PC-3 (cell line): ENCODE data around the gene RAD23B.
A peak's percentile ranks its signal among the peaks of the same experiment; 100 is the strongest.

ENCODE experiments used
- EZH2 ChIP-seq: fragments of 300-600 bp; sonication (generic); IDR thresholded peaks from one replicate; pipeline ENCODE4 v1.6.1; 2017; ENCODE audit warnings: antibody characterized with exemption, mild to moderate bottlenecking, low read length; ENCODE audit not compliant: unreplicated experiment
- TF ChIP-seq, protein P1 (sequence below): fragments of 300-600 bp; sonication (generic); conservative IDR thresholded peaks from 2 replicates; pipeline ENCODE4 v1.5.1; 2017; ENCODE audit warnings: antibody characterized with exemption, low read depth, mild to moderate bottlenecking, low read length

DNA sequence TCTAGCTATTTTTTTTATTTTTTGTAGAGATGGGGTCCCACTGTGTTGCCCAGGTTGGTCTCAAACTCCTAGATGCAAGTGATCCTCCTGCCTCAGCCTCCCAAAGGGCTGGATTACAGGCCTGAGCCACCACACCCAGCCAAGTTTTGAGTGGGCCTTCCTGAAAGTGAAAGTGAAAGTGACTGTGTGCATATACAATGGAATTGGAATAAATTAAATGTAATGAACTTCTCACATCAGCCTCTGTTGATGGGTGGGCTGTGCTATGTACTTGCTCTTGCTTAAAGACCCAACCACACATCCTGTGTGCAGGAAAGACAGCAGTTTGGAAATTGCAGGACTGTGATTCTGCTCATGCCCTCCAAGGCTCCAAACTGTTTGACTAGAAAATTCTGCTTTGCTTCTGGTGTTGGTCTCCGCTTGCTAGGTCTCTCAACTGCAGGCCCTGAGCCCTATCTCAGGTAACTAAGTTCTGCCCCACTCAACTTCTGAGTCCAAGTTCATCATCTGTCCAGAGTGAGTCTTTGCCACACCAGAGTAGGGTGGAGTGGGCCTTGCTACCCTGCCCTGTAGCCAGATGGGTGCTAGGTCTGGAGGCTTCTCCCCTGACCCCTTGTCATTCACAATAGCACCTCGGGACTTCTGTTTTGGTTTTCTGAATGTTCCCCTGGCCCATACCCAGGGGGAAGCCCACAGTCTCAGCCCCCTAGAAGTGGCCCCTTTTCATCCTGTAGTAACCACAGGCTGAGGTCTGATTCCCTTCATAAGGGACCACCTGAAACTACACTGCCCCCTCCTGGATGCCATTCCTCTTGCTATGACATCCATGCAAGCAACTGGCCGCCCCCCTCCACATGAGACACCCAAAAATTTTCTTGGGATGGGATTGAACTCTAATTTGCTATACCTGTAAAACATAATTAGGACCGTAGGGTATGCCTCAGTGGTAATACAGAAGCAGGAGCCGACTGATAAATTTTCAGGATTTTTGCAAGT is 36.5 kb upstream of the RAD23B start:
- TF ChIP-seq, protein P1, sequence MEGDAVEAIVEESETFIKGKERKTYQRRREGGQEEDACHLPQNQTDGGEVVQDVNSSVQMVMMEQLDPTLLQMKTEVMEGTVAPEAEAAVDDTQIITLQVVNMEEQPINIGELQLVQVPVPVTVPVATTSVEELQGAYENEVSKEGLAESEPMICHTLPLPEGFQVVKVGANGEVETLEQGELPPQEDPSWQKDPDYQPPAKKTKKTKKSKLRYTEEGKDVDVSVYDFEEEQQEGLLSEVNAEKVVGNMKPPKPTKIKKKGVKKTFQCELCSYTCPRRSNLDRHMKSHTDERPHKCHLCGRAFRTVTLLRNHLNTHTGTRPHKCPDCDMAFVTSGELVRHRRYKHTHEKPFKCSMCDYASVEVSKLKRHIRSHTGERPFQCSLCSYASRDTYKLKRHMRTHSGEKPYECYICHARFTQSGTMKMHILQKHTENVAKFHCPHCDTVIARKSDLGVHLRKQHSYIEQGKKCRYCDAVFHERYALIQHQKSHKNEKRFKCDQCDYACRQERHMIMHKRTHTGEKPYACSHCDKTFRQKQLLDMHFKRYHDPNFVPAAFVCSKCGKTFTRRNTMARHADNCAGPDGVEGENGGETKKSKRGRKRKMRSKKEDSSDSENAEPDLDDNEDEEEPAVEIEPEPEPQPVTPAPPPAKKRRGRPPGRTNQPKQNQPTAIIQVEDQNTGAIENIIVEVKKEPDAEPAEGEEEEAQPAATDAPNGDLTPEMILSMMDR = peak; percentile 39; the same call in 1 of the 2 replicates
- no peak for TF ChIP-seq EZH2
